HG03432 (cell line): Measurements from ENCODE around the gene AXIN1.

Source experiments
- ATAC-seq: cut with Tn5 transposase; IDR thresholded peaks from one replicate; pipeline ENCODE4 v1.9.1; 2021; ENCODE audit warnings: mild to moderate bottlenecking, moderate library complexity; ENCODE audit not compliant: unreplicated experiment

Gene AXIN1

DNA sequence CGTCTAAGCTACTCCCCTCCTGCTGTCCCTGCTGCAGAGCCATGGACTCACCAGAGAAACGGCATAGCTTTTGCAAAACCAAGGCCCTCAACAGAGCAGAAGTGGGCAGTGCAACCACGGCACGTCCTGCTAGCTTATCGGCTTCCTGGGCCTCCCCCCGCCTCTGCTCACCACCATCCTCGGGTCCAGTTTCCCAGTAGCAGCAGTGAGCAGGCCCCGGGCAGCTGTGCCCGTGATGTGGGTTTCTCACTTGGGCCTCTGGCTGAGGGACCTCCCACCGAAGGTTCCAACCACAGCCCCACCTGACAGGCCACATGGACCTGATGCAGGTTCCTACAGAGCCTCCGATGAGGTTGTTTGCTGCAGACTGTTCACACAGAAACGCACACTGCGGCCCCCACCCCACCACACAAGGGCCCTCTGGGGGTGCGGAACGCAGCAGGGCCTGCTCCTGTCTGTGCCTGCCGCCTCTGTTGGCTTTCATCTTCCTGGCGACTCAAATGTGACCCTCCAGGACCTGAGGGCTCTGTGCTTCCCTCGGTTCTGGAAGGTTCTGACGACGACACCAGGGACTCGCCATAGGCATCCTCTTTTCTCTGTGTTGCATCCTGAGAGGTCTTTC, 44.7 kb downstream of the AXIN1 start:
- ATAC-seq: no peak

DNA sequence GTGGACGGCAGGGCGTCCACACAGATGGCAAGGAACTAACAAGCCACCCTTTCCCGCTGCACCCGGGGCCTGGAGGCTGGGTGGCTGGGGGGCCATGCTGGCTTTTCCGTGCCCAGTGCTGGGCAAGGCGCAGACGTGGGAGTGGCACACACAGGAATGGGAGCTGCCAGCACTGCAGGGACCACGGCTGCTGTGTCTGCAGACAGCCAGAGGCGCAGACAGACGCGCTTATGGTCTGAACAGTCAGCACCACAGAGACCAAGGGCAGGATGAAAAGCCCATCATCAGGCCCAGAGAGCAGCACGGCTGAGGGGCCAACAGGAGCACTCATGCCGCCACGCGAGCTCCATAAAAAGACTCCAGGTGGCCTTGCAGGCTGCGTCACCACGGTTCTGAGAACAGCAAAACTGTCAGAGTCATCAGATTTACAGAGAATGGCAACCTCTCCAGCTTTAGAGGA, 45.6 kb downstream of the AXIN1 start:
- no peak for ATAC-seq

DNA sequence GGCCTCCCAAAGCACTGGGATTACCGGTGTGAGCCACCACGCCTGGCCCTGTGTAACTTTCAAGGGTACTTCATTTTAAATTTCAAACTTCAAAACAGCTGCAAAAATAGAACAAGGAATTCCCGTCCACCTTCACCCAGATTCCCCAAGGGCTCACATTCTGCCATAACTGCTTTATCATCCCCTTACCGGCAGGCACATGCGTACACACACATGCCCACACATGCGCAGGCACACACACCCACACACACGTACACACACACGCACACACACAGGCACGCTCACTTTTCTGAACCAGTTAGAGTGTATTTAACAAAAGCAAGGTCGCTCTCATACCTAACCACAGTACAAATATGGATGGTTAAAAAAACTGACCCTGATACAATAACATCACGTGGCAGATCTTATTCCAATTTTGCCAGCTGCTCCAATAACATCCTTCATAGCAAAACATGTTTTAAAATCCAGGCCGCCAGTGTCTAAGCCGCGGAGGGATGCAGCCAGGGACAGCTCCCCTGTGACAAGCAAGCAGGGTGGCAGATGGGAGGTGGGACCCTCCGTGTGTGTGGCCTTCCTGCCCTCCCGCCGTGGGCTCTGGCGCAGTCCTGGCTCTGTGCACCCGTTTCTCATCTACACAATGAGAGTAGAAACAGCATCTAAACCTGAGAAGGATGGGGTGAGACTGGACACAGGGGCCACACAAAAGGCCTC, 46.5 kb downstream of the AXIN1 start:
- ATAC-seq: no peak

- no peak for ATAC-seq
These were observed 48.6 kb downstream of the AXIN1 start for GRCh38 chr16:303760-304505.

- ATAC-seq: no peak
These were observed 50.6 kb downstream of the AXIN1 start for GRCh38 chr16:301950-302349.

- ATAC-seq: no peak
These were observed 51.3 kb downstream of the AXIN1 start for GRCh38 chr16:301235-301634.

GRCh38 chr16:297832-298231, 54.7 kb downstream of the AXIN1 start:
- no peak for ATAC-seq

- no peak for ATAC-seq
These were observed 55.6 kb downstream of the AXIN1 start for GRCh38 chr16:296806-297510.

- no peak for ATAC-seq
These were observed 56.2 kb downstream of the AXIN1 start for GRCh38 chr16:296276-296675.

- ATAC-seq: no peak
These were observed 59.3 kb downstream of the AXIN1 start for GRCh38 chr16:293043-293775.

GRCh38 chr16:291539-291938, 61.0 kb downstream of the AXIN1 start:
- no peak for ATAC-seq

GRCh38 chr16:290681-291405, 61.7 kb downstream of the AXIN1 start:
- no peak for ATAC-seq

DNA sequence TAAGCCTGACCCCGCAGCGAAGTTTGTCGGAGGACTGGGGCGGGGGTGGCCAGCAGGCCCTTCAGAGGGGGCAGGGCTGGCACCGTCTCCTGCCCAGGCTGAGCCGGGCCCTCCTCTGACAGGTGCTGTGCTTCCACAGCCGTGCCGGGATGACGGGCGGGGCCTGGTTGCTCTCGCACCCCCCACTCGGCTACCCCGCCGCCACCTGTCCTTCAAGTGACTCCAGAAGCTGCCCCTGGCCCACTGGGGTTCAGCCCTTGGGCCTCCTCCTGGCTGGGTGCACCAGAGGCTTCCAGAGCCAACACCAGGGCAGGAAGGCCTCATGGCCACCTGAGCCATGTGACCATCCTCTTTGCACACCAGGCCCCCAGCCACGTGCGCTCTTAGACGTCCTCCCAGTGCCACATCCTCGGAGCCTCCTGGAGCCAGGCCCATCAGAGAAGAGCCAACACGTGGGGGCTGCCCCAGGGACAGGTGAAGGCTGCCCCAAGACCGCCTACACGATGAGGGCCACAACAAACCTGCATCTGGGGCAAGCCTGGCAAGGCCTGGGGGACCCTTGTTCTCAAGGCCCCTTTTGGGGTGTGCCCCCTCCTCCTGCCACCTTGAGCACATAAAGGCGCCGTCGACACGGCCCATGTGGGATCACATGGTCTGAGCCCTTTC, 62.4 kb downstream of the AXIN1 start:
- no peak for ATAC-seq

- no peak for ATAC-seq
These were observed 63.0 kb downstream of the AXIN1 start for GRCh38 chr16:289395-289997.

DNA sequence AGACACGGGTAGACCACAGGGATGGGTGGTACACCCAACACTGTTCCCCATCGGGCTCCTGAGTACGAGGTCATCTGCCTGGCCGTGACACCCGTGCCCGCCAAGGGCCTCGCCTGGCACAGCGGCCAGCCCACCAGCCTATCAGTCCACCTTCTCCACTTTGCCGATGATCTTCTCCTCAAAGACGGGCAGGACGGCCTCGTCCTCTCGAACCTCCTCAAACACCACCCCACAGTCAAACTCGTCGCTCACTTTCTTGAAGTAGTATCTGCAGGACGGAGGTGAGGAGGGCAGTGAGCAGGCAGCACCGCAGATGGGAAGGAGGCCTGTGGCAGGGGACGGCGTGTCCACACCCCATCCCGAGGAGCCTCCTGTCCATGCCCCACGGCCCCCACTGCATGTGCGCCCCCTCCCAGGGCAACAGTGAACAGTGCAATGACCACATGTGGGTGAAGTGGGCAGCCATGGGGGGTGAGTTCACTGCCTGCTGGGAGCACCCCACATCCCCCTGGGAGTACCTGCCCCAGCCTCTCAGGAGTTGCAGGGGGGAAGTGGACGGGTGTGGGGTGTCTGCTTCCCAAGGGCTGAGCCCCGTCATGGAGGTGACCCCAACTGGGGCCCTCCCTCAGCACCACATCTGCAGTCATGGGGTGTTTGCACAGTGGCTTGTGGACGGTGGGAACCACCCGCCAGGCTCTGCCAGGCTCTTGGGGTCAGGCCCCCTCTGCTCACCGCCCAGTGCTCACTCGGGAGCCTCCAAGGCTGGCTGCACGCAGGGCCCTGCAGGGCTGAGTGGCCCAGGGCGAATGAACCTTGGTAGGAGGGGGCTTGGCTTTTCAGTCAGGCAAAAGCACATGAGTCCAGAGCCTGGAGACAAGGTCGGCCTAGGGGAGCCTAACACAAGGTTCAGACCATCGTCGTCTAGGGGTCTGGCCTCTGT, 64.3 kb downstream of the AXIN1 start:
- ATAC-seq: no peak

DNA sequence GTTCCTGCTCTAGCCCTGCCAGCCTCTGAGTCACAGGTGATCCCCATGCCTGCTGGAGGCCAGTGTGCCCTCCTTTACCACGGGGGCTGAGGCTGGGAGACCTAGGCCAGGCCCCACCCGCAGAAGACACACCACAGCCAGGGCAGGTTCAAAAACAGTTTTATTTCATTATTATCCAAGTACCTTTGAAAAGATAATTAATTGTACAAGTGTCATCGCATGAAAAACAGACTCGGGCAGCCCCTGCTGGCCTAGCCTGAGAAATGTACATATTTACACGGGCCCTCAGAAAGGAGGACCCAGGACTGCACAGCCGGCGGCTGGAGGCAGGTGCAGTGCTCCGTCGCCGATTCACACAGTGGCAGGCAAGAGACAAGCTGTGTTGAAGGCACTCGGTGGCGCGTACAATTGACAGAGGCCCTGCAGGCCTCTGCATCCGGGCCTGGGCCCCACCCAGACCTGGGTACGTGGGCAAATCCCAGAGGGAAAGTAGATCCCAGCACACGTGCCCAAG, 65.2 kb downstream of the AXIN1 start:
- ATAC-seq: no peak

DNA sequence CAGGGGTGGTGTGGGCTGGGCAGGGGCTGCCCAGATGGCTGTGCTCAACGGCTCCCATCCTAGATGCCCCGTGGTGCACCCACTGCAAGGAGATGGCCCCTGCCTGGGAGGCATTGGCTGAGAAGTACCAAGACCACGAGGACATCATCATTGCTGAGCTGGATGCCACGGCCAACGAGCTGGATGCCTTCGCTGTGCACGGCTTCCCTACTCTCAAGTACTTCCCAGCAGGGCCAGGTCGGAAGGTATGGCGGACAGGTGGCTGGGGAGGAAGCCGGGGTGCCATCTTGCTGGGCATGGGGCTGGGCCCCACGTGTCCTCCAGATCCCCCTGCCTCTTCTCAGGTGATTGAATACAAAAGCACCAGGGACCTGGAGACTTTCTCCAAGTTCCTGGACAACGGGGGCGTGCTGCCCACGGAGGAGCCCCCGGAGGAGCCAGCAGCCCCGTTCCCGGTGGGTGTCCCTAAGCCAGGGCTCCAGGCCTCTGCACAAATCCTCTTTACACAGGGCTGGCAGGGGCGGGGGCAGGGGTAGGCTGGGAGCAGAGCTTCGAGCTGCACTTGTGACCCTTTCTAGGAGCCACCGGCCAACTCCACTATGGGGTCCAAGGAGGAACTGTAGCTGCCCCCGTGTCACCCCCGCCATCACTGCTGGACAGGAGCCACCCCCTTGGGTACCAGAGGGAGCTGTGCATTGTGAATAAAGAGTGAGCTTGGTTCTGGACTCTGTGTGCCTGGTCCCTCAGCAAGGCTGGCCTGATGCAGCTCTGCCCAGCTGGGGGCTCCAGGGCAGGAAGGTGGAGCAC, 65.8 kb downstream of the AXIN1 start:
- ATAC-seq: no peak
